Lower lobe of right lung (tissue), 2 donors: Measurements from ENCODE around the gene FAM53B. TPM values are rescaled to one million over a fixed set of nuclear protein-coding genes. Genes with fewer than 3 reads are reported as not detected.
A peak's percentile ranks its signal among the peaks of the same experiment; 100 is the strongest.
"Not testable (repeated sequence)": the region's sequence is repeated elsewhere in the genome, so short reads cannot be mapped to it uniquely, and the experiment has no call there.

Experiments used
- ATAC-seq, 2 donors: fragments of 200-7000 bp; cut with Tn5 transposase; one replicate each; pipeline ENCODE4 v1.9.1; 2020 to 2022; ENCODE audit warnings: mild to moderate bottlenecking in 2 of 2, moderate library complexity in 2 of 2
- DNase-seq: peaks from one replicate; pipeline ENCODE4 v3.0.0-alpha.2; 2020
- H3K27ac ChIP-seq: fragments of 200-600 bp; one replicate; pipeline ENCODE4 v1.8.0; 2022
- H3K27me3 ChIP-seq: fragments of 200-600 bp; one replicate; pipeline ENCODE4 v1.8.0; 2022; ENCODE audit warnings: low read depth
- H3K36me3 ChIP-seq: fragments of 200-600 bp; one replicate; pipeline ENCODE4 v1.8.0; 2022; ENCODE audit warnings: mild to moderate bottlenecking
- H3K4me1 ChIP-seq: fragments of 200-600 bp; one replicate; pipeline ENCODE4 v1.8.0; 2022
- H3K4me3 ChIP-seq: fragments of 200-600 bp; one replicate; pipeline ENCODE4 v1.8.0; 2022; ENCODE audit warnings: mild to moderate bottlenecking
- H3K9me3 ChIP-seq: fragments of 200-600 bp; one replicate; pipeline ENCODE4 v1.8.0; 2022
- CTCF ChIP-seq: fragments of 200-600 bp; IDR thresholded peaks from one replicate; pipeline ENCODE4 v1.8.0; 2022; ENCODE audit warnings: antibody characterized with exemption, mild to moderate bottlenecking
- intact Hi-C: fragments of 100-400 bp; cut with DNase I; formaldehyde crosslinking; loops from one replicate; pipeline ENCODE4 v1.11.0; 2022
- total RNA-seq: library from RNA; stranded (reverse); fragmentation: NEBNext Ultra II Directional; extraction: Animal tissue kit (Norgen Biotek cat#: 25700); gene quantifications from one replicate; pipeline ENCODE4 v1.2.1, GENCODE V29; 2021
- donor health status: DM: no; HTN: yes; CAD: no; lungs with severe emphysema.

Gene FAM53B
- total RNA-seq, 1 donor from 2014 or later: 40.7 TPM

- ATAC-seq (no peak), DNase-seq (no peak)
- H3K27me3 ChIP-seq: no peaks in the 10 kb centered on the region
- no peak for TF ChIP-seq CTCF
- H3K9me3 ChIP-seq: no peaks in the 10 kb centered on the region
- H3K27ac ChIP-seq: no peak overlapping the region
- intact Hi-C loops: no loop called here
- H3K36me3 ChIP-seq: no peaks in the 10 kb centered on the region
- peaks cover 13% of the 10 kb centered on the region for H3K4me1 ChIP-seq
- no peak overlapping the region for H3K4me3 ChIP-seq
Measured at GRCh38 chr10:124591123-124591495, 153.1 kb downstream of the FAM53B start.

- no peaks in the 10 kb centered on the region for H3K9me3 ChIP-seq
- no peaks in the 10 kb centered on the region for H3K36me3 ChIP-seq
- peak in 1 of 2 donors; percentile 11 for ATAC-seq
- H3K4me1 ChIP-seq: peaks cover 13% of the 10 kb centered on the region
- no peak overlapping the region for H3K27ac ChIP-seq
- H3K27me3 ChIP-seq: no peaks in the 10 kb centered on the region
- no peak overlapping the region for H3K4me3 ChIP-seq
- no peak for TF ChIP-seq CTCF
- intact Hi-C loops: no loop called here
- DNase-seq: no peak
Measured at GRCh38 chr10:124590216-124591122, 153.7 kb downstream of the FAM53B start.

- intact Hi-C loops: no loop called here
- H3K36me3 ChIP-seq: no peaks in the 10 kb centered on the region
- no peak for DNase-seq
- peaks cover 13% of the 10 kb centered on the region for H3K4me1 ChIP-seq
- no peaks in the 10 kb centered on the region for H3K9me3 ChIP-seq
- no peak for TF ChIP-seq CTCF
- H3K27me3 ChIP-seq: no peaks in the 10 kb centered on the region
- ATAC-seq: peak in 1 of 2 donors; percentile 10
- no peak overlapping the region for H3K4me3 ChIP-seq
- no peak overlapping the region for H3K27ac ChIP-seq
Measured at GRCh38 chr10:124589491-124590041, 154.6 kb downstream of the FAM53B start.

- ATAC-seq: peak; percentile 46 to 48
- no peak overlapping the region for H3K4me3 ChIP-seq
Measured at GRCh38 chr10:124588736-124589490, 155.3 kb downstream of the FAM53B start.

GRCh38 chr10:124588341-124588735, 155.8 kb downstream of the FAM53B start:
- H3K4me1 ChIP-seq: peaks cover 13% of the 10 kb centered on the region
- H3K27me3 ChIP-seq, H3K27ac ChIP-seq, H3K36me3 ChIP-seq, DNase-seq, ATAC-seq, H3K4me3 ChIP-seq, H3K9me3 ChIP-seq, intact Hi-C loops: not testable (repeated sequence)

More at GRCh38 chr10:124588736-124589490, 155.3 kb downstream of the FAM53B start:
- no peak for DNase-seq
- Histone ChIP-seq H3K27me3 (no peaks in the 10 kb centered on the region), H3K9me3 (no peaks in the 10 kb centered on the region), H3K27ac (no peak overlapping the region), H3K36me3 (no peaks in the 10 kb centered on the region), H3K4me1 (peaks cover 13% of the 10 kb centered on the region)
- TF ChIP-seq CTCF: no peak
- intact Hi-C loops: no loop called here
